Measurements from ENCODE around the gene BCL11B.

DNA sequence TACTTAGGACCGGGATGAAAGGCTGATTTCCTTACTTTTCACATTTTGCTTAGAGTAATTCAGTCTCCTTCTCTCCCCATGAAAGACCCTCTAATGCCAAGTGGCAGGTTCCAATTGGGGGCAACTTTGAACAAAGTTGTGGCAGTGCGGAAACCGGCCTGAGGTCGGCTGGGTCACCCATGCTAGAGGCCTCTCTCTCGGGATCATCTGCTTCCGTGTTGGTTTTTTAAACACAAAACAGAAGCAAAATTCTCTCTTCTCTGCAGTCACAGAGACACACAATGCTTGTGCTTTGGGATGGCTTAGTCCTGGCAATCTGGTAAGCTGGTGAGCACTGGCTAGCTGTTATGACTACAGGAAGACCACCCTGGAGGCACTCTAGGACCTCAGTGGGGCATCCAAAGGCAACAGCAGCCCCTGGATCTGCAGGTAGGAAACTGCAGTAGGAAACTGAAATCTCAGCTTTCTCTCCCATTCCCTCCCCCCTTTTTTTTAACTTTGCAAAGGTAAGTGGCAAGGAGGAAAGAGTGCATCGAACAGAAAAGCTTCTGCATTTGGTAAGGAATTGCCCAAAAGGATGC, 102.1 kb downstream of the BCL11B start:
- TF ChIP-seq JUND (IDR thresholded peaks at IDR 0.05; ENCODE audit: low read depth, low read length) (no peak), HDAC6 (IDR thresholded peaks at IDR 0.05; ENCODE audit: unreplicated experiment) (no peak)
